NT2/D1 (cell line): ENCODE results near the gene SLC30A2.

Source experiments
- SUZ12 ChIP-seq: IDR thresholded peaks from 2 replicates; pipeline ENCODE4 v1.6.1; 2011; ENCODE audit not compliant: insufficient read length, insufficient read depth; ENCODE audit errors: extremely low read depth
- YY1 ChIP-seq: IDR thresholded peaks from 2 replicates; pipeline ENCODE4 v1.6.1; 2011; ENCODE audit not compliant: insufficient read length, insufficient read depth
- ZNF274 ChIP-seq: IDR thresholded peaks from 2 replicates; pipeline ENCODE4 v1.6.1; 2011; ENCODE audit warnings: mild to moderate bottlenecking, low read depth, low read length

DNA sequence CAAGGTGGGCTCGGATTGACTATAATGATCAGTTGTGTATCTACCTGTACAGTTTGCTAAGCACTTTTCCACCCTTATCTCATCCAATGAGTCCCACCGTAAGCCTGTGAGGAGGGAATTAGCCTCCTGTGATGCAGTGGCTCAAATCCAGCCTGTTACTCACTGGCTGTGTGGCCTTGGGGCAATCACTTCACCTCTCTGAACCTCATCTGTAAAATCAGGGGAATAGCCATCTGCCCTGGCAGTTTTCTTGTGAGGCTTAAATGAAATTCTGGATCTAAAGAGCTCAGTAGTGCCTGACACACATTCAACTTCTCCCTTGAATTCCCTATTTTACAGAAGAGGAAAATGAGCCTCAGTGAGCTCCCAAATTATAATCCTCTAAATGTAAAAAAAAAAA is 31.7 kb downstream of the SLC30A2 start:
- no peak for TF ChIP-seq ZNF274
- TF ChIP-seq SUZ12 = no peak
- TF ChIP-seq YY1 = no peak
